ENCODE results near the gene PTPRD. TPM values are rescaled to one million over a fixed set of nuclear protein-coding genes. Genes with fewer than 3 reads are reported as not detected.

The PTPRD gene
- total and polyA plus RNA-seq, 2 donors (not counting 1 experiment from before 2014, with no cell fraction given): not detected

DNA sequence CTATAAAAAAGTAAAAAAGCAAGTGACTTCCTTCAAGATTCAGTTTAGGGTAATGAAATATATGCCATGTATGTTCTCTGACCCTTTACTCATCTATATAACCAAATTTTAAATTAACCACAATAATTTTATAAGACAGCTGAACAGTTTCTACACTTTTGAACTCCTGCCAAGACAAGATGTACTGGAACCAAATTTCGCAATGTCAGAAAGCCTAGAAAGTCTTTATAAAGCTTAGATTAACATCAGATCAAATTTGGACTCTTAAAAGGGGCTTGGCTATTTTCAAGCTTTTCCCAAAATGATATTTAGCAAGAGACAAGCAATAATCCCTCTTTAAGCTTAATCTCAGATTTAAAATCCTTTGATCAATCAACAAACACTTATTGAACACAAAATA, 362.6 kb downstream of the PTPRD start:
- TF ChIP-seq, protein P1, sequence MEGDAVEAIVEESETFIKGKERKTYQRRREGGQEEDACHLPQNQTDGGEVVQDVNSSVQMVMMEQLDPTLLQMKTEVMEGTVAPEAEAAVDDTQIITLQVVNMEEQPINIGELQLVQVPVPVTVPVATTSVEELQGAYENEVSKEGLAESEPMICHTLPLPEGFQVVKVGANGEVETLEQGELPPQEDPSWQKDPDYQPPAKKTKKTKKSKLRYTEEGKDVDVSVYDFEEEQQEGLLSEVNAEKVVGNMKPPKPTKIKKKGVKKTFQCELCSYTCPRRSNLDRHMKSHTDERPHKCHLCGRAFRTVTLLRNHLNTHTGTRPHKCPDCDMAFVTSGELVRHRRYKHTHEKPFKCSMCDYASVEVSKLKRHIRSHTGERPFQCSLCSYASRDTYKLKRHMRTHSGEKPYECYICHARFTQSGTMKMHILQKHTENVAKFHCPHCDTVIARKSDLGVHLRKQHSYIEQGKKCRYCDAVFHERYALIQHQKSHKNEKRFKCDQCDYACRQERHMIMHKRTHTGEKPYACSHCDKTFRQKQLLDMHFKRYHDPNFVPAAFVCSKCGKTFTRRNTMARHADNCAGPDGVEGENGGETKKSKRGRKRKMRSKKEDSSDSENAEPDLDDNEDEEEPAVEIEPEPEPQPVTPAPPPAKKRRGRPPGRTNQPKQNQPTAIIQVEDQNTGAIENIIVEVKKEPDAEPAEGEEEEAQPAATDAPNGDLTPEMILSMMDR (IDR thresholded peaks at IDR 0.05): no peak
- no peak for TF ChIP-seq EZH2 (IDR thresholded peaks at IDR 0.05; ENCODE audit: borderline replicate concordance, insufficient read depth, low read depth, low read length, poor library complexity, severe bottlenecking)
- no peak overlapping the region for H3K27ac ChIP-seq (ENCODE audit: low read length in 2 of 2)
- no peak overlapping the region for H3K9ac ChIP-seq (ENCODE audit: low read length)
- Mint-ChIP-seq H3K9me3 (ENCODE audit: insufficient read depth) (no peaks in the 10 kb centered on the region), H3K4me1 (no peaks in the 10 kb centered on the region), H3K4me3 (no peak overlapping the region), H3K27me3 (no peaks in the 10 kb centered on the region), H3K27ac (no peak overlapping the region)
- no peak overlapping the region for H3K4me2 ChIP-seq (replicated peaks; ENCODE audit: low read depth, low read length, poor library complexity, severe bottlenecking)
- H3K4me3 ChIP-seq (ENCODE audit: control extremely low read depth in 1 of 5, extremely low read depth in 1 of 5, insufficient read depth in 1 of 5, low read depth in 2 of 5, low read length in 4 of 5): no peak overlapping the region
- no peaks in the 10 kb centered on the region for H3K27me3 ChIP-seq (replicated peaks in 1 of 4; ENCODE audit: control extremely low read depth in 1 of 4, control insufficient read depth in 3 of 4, insufficient read depth in 4 of 4, low read length in 3 of 4)
- POLR2A ChIA-PET: no interaction called here
- H2AFZ ChIP-seq (ENCODE audit: insufficient read depth, low read depth, low read length, poor library complexity, severe bottlenecking): no peak overlapping the region
- no peaks in the 10 kb centered on the region for H3K79me2 ChIP-seq (ENCODE audit: control insufficient read depth, insufficient read depth, low read length)
- H3K9me3 ChIP-seq (ENCODE audit: control extremely low read depth in 1 of 3, control insufficient read depth in 2 of 3, insufficient read depth in 1 of 3, low read length in 2 of 3): no peaks in the 10 kb centered on the region
- no peaks in the 10 kb centered on the region for H3K36me3 ChIP-seq (replicated peaks in 1 of 2; ENCODE audit: control extremely low read depth in 1 of 2, control insufficient read depth in 1 of 2, extremely low read depth in 1 of 2, insufficient read depth in 2 of 2, low read length in 1 of 2)
- CTCF ChIA-PET: no interaction called here
- DNase-seq (no peak), ATAC-seq (ENCODE audit: low read depth) (no peak)
- 100% methylated on average over 1 of the region's 1 CpG for WGBS (ENCODE audit: insufficient coverage)
- no peaks in the 10 kb centered on the region for H3K4me1 ChIP-seq (ENCODE audit: control insufficient read depth in 2 of 2, insufficient read depth in 2 of 2, low read length in 2 of 2)
- H4K20me1 ChIP-seq (ENCODE audit: control insufficient read depth, insufficient read depth, low read length, poor library complexity, severe bottlenecking): no peaks in the 10 kb centered on the region
- intact Hi-C loops (cut with micrococcal nuclease): no loop called here

GRCh38 chr9:10248890-10249289, 363.9 kb downstream of the PTPRD start:
- Mint-ChIP-seq H3K4me3 (no peak overlapping the region), H3K27ac (no peak overlapping the region), H3K27me3 (no peaks in the 10 kb centered on the region), H3K9me3 (ENCODE audit: insufficient read depth) (no peaks in the 10 kb centered on the region), H3K4me1 (no peaks in the 10 kb centered on the region)
- Histone ChIP-seq H2AFZ (ENCODE audit: insufficient read depth, low read depth, low read length, poor library complexity, severe bottlenecking) (no peak overlapping the region), H3K4me3 (ENCODE audit: control extremely low read depth in 1 of 5, extremely low read depth in 1 of 5, insufficient read depth in 1 of 5, low read depth in 2 of 5, low read length in 4 of 5) (no peak overlapping the region), H3K9me3 (ENCODE audit: control extremely low read depth in 1 of 3, control insufficient read depth in 2 of 3, insufficient read depth in 1 of 3, low read length in 2 of 3) (no peaks in the 10 kb centered on the region), H3K36me3 (replicated peaks in 1 of 2; ENCODE audit: control extremely low read depth in 1 of 2, control insufficient read depth in 1 of 2, extremely low read depth in 1 of 2, insufficient read depth in 2 of 2, low read length in 1 of 2) (no peaks in the 10 kb centered on the region), H3K27ac (ENCODE audit: low read length in 2 of 2) (no peak overlapping the region), H4K20me1 (ENCODE audit: control insufficient read depth, insufficient read depth, low read length, poor library complexity, severe bottlenecking) (no peaks in the 10 kb centered on the region), H3K4me2 (replicated peaks; ENCODE audit: low read depth, low read length, poor library complexity, severe bottlenecking) (no peak overlapping the region), H3K9ac (ENCODE audit: low read length) (no peak overlapping the region), H3K27me3 (replicated peaks in 1 of 4; ENCODE audit: control extremely low read depth in 1 of 4, control insufficient read depth in 3 of 4, insufficient read depth in 4 of 4, low read length in 3 of 4) (no peaks in the 10 kb centered on the region), H3K4me1 (ENCODE audit: control insufficient read depth in 2 of 2, insufficient read depth in 2 of 2, low read length in 2 of 2) (no peaks in the 10 kb centered on the region), H3K79me2 (ENCODE audit: control insufficient read depth, insufficient read depth, low read length) (no peaks in the 10 kb centered on the region)
- TF ChIP-seq, protein P1 (IDR thresholded peaks at IDR 0.05): no peak
- TF ChIP-seq EZH2 (IDR thresholded peaks at IDR 0.05; ENCODE audit: borderline replicate concordance, insufficient read depth, low read depth, low read length, poor library complexity, severe bottlenecking): no peak
- DNase-seq (no peak), ATAC-seq (ENCODE audit: low read depth) (no peak)
- no CpG with 5 or more reads among the region's 1 CpG for WGBS (ENCODE audit: insufficient coverage)
- intact Hi-C loops (cut with micrococcal nuclease): no loop called here
- ChIA-PET POLR2A (no interaction called here), CTCF (no interaction called here)

All from B cell (primary cell).